ENCODE data around the gene ST14.
"Not testable (repeated sequence)": the region's sequence is repeated elsewhere in the genome, so short reads cannot be mapped to it uniquely, and the experiment has no call there.

The ST14 gene

GRCh38 chr11:130188047-130188446 lies 28.5 kb downstream of the ST14 start:
- DNase-seq (ENCODE audit: low read depth in 2 of 2), result no peak

GRCh38 chr11:130188585-130189347 lies 29.2 kb downstream of the ST14 start:
- DNase-seq (ENCODE audit: low read depth in 2 of 2), result no peak

GRCh38 chr11:130189492-130190210 lies 30.1 kb downstream of the ST14 start:
- DNase-seq (ENCODE audit: low read depth in 2 of 2), result no peak

GRCh38 chr11:130190371-130190881 lies 30.8 kb downstream of the ST14 start:
- DNase-seq (ENCODE audit: low read depth in 2 of 2), result no peak

GRCh38 chr11:130191896-130192295 lies 32.3 kb downstream of the ST14 start:
- no peak for DNase-seq (ENCODE audit: low read depth in 2 of 2)

GRCh38 chr11:130192845-130193267 lies 33.3 kb downstream of the ST14 start:
- no peak for DNase-seq (ENCODE audit: low read depth in 2 of 2)

- not testable (repeated sequence) for DNase-seq (ENCODE audit: low read depth in 2 of 2)
Observed at GRCh38 chr11:130193551-130193950, 34.0 kb downstream of the ST14 start.

- no peak for DNase-seq (ENCODE audit: low read depth in 2 of 2)
Observed at GRCh38 chr11:130194241-130195023, 34.9 kb downstream of the ST14 start.

- no peak for DNase-seq (ENCODE audit: low read depth in 2 of 2)
Observed at GRCh38 chr11:130197386-130198035, 37.9 kb downstream of the ST14 start.

GRCh38 chr11:130198292-130198691 lies 38.7 kb downstream of the ST14 start:
- DNase-seq (ENCODE audit: low read depth in 2 of 2), result no peak

- DNase-seq (ENCODE audit: low read depth in 2 of 2), result no peak
Observed at GRCh38 chr11:130198964-130199363, 39.4 kb downstream of the ST14 start.

- no peak for DNase-seq (ENCODE audit: low read depth in 2 of 2)
Observed at GRCh38 chr11:130199792-130200191, 40.2 kb downstream of the ST14 start.

- no peak for DNase-seq (ENCODE audit: low read depth in 2 of 2)
Observed at GRCh38 chr11:130201026-130201425, 41.4 kb downstream of the ST14 start.

GRCh38 chr11:130202009-130202817 lies 42.6 kb downstream of the ST14 start:
- no peak for DNase-seq (ENCODE audit: low read depth in 2 of 2)

GRCh38 chr11:130202818-130203689 lies 43.5 kb downstream of the ST14 start:
- no peak for DNase-seq (ENCODE audit: low read depth in 2 of 2)

GRCh38 chr11:130203766-130204702 lies 44.5 kb downstream of the ST14 start:
- no peak for DNase-seq (ENCODE audit: low read depth in 2 of 2)

- DNase-seq (ENCODE audit: low read depth in 2 of 2), result no peak
Observed at GRCh38 chr11:130204703-130205095, 45.1 kb downstream of the ST14 start.

- DNase-seq (ENCODE audit: low read depth in 2 of 2), result no peak
Observed at GRCh38 chr11:130206141-130206540, 46.6 kb downstream of the ST14 start.
